NCI-H510A (cell line): ENCODE data around the gene PTPRF.
"Not testable (repeated sequence)": the region's sequence is repeated elsewhere in the genome, so short reads cannot be mapped to it uniquely, and the experiment has no call there.

Experiments used
- DNase-seq: peaks from one replicate; lab custom pipeline; 2025; lab: John Stamatoyannopoulos, UW

PTPRF gene

DNA sequence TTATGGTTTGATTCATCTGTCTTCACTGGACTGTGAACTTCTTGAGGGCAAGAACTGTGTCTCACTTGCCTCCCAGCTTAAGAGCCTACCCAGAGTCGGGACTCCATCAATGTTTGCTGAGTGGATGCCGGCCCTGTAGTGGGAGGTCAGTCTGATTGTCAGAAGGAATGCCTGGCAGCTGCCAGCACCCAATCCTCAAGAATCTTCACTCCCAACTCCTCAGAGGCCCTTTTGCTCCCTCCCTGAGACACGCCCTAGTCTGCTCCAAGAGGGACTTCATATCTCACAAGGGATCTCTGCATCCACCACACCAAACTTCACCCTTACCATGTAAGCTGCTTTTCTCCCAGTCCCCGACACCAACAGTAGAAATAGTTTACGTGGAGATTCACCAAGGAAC, 104.0 kb downstream of the PTPRF start:
- no peak for DNase-seq

- DNase-seq: no peak
These were observed 105.4 kb downstream of the PTPRF start for GRCh38 chr1:43636006-43636641.

DNA sequence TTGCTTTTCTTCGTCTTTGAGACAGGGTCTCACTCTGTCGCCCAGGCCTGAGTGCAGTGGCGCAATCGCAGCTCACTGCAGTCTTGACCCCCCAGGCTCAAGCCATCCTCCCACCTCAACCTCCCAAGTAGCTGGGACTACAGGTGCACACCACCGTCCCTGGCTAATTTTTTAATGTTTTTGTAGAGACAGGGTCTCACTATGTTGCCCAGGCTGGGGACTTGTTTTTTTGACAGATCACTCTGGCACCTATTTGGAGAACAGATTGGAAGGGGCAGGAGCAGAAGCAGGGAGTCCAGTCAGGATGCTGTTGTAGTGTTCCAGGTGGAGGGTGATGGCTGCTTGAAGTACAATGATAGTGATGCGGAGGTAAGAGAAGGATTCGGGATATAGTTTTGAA, 106.6 kb downstream of the PTPRF start:
- no peak for DNase-seq

DNA sequence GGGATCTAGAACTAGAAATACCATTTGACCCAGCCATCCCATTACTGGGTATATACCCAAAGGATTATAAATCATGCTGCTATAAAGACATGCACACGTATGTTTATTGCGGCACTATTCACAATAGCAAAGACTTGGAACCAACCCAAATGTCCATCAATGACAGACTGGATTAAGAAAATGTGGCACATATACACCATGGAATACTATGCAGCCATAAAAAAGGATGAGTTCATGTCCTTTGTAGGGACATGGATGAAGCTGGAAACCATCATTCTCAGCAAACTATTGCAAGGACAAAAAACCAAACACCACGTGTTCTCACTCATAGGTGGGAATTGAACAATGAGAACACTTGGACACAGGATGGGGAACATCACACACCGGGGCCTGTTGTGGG, 107.7 kb downstream of the PTPRF start:
- DNase-seq: not testable (repeated sequence)

DNA sequence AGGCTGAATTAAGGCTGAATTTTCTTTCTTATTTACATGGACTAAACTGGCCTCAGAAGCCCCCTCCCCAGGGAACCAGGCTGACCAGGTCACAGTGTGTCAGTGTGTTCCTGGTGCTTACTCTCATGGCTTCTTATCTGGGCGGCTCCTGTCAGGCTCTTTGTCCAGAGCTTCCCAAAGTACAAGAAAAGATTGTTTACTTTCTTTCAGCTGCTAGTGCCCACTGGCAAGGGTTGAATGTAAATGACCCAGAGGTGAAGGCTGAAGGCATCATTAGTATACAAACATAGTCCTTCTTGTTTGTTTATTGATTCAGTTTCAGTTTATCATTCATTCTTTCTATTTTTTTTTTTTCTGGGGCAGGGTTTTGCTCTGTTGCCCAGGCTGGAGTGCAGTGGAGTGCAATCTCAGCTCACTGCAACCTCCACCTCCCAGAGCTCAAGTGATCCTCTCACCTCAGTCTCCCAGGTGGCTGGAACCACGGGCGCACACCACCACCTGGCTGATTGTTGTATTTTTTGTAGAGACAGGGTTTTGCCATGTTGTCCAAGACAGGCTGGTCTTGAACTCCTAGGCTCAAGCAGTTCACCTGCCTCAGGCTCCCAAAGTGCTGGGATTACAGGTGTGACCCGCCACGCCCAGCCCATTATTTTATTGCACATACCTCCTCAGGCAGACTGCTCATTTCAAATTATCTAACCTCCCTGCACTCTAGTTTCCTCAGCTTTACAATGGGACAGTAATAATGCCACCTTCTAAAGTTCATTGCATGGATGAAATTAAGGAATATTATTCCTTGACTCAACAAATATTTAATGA, 109.5 kb downstream of the PTPRF start:
- peak; percentile 76 for DNase-seq

DNA sequence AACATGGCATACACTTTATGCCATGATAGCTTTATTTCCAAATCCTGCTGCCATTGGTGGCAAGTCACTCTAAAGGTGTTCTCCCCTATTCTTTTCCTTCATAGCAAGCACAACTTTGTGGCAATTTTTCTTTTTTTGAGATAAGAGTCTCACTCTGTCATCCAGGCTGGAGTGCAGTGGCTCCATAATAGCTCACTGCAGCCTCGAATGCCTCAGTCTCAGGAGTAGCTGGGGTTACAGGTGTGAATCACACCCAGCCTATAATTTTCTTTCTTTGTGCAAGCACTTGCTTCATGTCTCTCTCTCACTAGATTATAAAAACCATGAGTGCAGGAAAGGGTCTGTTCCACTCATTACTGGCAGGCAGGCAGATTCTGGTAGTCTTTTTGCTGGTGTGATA, 113.9 kb downstream of the PTPRF start:
- DNase-seq: no peak

GRCh38 chr1:43645461-43645860, 114.8 kb downstream of the PTPRF start:
- no peak for DNase-seq

DNA sequence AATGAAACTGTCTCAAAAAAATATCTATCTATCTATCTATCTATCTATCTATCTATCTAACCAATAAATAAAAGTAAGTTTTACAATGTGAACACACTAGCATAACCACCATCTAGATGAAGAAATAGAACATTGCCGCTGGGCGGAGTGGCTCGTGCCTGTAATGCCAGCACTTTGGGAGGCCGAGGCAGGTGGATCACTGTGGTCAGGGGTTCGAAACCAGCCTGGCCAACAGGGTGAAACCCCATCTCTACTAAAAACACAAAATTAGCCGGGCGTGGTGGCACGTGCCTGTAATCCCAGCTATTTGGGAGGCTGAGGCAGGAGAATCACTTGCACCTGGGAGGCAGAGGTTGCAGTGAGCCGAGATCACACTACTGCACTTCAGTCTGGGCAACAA, 116.6 kb downstream of the PTPRF start:
- not testable (repeated sequence) for DNase-seq

DNA sequence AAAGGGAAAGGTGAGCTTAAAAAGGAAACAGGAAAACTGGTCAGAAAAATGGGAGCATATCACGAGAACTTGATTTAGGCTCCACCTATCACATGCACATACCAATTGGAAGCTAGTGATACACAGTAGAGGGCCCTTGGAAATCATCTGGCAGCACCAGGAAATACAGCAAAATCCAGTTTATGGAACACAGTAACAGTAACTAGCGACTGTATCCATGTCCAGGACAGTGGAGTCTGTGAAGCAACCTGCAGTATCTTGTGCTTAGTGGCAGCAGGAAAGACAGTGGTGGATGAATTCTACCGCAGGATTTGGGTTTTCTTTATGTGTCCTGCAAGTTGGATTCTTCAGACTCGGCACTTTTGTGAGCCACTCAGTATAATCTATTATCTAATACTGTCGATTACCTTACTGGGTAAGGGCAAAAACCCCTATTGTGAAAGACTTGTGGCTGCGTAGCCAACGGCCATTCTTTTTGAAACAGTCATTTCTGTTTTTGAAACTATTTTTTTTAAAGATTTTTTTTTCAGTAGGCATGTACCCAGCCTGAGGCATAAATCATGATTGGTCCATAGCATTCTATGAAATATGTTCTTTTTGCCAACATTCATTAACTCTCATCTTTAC, 117.7 kb downstream of the PTPRF start:
- DNase-seq: no peak

DNA sequence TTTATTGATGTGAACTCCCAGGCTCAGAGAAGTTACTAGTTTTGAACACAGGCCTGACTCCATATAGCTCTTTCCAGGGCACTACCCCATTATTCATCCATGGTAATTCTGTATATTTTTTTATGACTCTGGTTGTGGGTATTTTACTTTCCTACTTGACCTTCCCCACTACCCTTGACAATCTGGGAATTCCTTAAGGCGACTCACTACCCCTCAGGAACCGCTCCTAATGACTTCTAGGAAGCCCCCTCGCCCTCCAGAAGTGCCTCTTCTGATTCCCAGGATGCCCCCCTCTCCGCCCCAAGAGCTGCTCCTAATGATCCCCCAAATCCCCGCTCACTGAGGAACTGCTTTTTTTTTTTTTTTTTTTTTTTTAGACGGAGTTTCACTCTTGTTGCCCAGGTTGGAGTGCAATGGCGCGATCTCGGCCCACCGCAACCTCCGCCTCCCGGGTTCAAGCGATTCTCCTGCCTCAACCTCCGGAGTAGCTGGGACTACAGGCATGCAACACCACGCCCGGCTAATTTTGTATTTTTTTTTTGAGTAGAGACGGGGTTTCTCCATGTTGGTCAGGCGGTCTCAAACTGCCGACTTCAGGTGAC, 118.3 kb downstream of the PTPRF start:
- no peak for DNase-seq

DNA sequence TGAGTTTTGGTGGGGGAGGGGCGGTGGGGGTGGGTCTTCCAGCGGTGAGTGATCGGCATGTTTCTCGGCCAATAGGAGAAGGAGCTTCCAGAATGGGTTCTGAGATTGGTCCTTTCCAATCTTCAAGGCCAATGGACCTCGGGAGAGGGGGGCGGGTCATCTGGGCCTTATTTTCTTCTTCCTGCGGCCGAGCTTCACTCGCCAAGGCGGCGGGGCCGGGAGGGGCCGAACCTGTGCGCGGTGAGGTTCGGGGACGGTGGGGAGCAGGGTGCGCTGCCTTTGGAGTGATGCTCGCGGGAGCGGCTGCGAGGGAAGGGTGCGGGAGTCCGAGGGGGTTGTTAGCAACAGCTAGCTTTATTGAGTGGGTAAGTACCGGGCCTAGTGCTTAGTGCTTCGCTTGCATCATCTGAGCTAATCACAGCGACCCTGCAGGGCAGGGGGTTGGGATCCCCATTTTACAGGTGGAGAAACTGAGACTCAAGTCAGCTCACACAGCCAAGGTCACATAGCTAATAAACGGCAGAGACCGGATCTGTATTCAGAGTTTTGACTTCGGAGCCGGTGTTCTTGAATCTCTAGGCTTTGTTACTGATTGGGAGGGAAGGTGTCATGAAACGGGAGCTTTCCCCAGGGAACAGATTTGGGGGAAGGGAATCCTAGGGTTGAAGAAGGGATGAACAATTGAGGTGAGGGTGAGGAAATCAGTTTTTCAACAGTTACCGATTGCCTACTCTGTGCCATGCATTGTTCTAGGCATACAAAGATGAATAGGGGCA, 119.8 kb downstream of the PTPRF start:
- DNase-seq: peak; percentile 100

- DNase-seq: no peak
These were observed 120.5 kb downstream of the PTPRF start for GRCh38 chr1:43651188-43651587.

DNA sequence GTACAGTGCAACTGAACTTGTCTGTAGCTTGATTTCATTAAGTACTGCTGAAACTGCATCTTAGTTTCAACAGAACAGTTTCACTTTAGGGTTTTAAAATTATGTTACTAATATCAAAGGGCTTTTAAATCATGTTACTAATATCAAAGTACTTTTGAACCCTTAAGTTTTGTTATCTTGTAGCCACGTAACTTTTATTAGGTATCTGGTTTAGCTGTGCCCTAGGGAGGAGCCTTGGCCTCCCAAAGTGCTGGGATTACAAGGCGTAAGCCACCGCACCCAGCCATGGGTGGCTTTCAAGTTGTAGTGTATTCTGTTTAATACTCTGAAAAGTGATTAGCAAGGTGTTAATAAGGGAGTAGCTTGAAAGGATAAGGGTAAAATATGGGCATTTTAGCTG, 121.2 kb downstream of the PTPRF start:
- DNase-seq: no peak

- DNase-seq: no peak
These were observed 122.7 kb downstream of the PTPRF start for GRCh38 chr1:43653339-43653738.

DNA sequence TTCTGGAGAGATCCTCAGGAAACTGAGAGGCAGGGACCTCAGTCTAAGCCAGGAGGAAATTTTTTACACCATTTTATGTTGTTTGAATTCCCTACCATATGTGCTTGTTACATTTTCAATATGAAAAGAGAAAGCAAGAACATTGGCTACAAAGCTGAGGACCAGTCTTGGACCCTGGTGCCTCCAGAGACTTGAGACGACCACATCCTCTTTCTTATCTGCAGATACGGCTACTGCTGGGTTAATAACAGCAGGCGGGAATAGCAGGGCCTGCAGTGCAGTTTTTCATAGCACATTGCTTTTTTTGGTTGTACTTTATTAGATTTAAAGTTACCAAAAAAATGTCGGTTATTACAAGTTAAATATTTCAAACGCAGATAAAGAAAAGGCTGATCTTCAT, 123.2 kb downstream of the PTPRF start:
- no peak for DNase-seq

GRCh38 chr1:43655953-43656352, 125.3 kb downstream of the PTPRF start:
- no peak for DNase-seq

GRCh38 chr1:43659212-43660166, 128.8 kb downstream of the PTPRF start:
- no peak for DNase-seq

- no peak for DNase-seq
These were observed 129.7 kb downstream of the PTPRF start for GRCh38 chr1:43660355-43660754.

DNA sequence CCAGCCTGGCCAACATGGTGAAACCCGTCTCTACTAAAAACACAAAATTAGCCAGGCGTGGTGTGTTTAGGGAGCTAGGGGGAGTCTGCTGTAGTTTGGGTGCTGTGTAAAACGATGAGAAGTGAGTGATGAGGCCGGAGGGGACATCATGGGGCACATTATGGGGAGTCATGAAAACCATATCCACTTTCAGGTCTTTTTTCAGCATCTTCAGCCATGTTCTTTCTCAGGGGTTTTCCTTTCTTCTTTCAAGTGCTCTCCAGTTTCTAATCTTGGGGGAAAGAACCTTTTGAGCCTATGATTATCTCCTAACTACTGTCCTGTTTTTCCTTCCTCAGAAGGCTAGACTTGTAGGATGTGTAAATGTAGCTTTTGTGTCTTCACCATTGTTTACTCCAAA, 133.7 kb downstream of the PTPRF start:
- DNase-seq: no peak

DNA sequence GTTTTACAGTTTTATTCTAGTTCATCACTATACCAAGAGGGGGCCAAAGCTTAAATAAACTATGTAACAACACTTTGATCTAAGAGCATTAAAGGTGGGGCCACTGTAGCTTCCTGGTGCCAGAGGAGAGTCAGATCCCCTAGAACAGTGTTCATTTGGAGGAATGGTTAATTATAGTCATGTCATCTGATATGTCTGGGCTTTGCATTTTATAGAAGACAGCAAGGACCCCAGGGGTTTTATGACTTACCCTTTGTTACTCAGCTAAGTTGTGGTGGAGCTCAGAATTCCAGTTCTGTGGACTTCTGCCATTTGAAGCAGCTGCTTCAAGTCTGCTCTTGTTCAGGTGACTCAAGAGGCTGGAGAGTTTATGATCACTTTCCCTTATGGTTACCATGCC, 135.9 kb downstream of the PTPRF start:
- no peak for DNase-seq

- no peak for DNase-seq
These were observed 138.3 kb downstream of the PTPRF start for GRCh38 chr1:43668956-43669355.
